GM18505 (cell line): ENCODE data around the gene USP2.
"Not testable (repeated sequence)": the region's sequence is repeated elsewhere in the genome, so short reads cannot be mapped to it uniquely, and the experiment has no call there.

Experiments used
- ATAC-seq: cut with Tn5 transposase; IDR thresholded peaks from one replicate; pipeline ENCODE4 v1.9.1; 2021; ENCODE audit not compliant: unreplicated experiment
- POLR2A ChIP-seq: IDR thresholded peaks from 4 replicates; pipeline ENCODE4 v1.6.1; 2011; ENCODE audit warnings: borderline replicate concordance; ENCODE audit not compliant: insufficient read depth, insufficient read length; ENCODE audit errors: extremely low read depth

Gene USP2

DNA sequence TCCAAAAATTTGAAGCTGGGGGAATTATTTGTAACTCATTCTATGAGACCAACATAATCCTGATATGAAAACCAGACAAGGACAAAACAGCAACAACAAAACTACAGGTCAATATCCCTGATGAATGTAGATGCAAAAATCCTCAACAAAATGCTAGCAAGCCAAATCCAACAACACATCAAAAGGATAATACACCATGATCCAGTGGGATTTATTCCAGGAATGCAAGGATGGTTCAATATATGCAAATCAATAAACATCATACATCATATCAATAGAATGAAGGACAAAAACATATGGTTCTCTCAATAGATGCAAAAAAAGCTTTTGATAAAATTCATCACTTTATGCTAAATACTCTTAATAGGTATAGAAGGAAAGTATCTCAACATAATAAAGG lies 19.4 kb upstream of the USP2 start:
- no peak for TF ChIP-seq POLR2A
- no peak for ATAC-seq

- ATAC-seq, result no peak
- TF ChIP-seq POLR2A, result no peak
These were observed 16.2 kb upstream of the USP2 start for GRCh38 chr11:119397740-119398139.

GRCh38 chr11:119396835-119397234 lies 15.3 kb upstream of the USP2 start:
- no peak for TF ChIP-seq POLR2A
- no peak for ATAC-seq

GRCh38 chr11:119391275-119391674 lies 9.8 kb upstream of the USP2 start:
- no peak for ATAC-seq
- no peak for TF ChIP-seq POLR2A

- ATAC-seq, result no peak
These were observed 8.2 kb upstream of the USP2 start for GRCh38 chr11:119389611-119390254.

GRCh38 chr11:119388103-119388502 lies 6.6 kb upstream of the USP2 start:
- TF ChIP-seq POLR2A, result no peak
- ATAC-seq, result no peak

More at GRCh38 chr11:119389611-119390254, 8.2 kb upstream of the USP2 start:
- TF ChIP-seq POLR2A, result no peak

DNA sequence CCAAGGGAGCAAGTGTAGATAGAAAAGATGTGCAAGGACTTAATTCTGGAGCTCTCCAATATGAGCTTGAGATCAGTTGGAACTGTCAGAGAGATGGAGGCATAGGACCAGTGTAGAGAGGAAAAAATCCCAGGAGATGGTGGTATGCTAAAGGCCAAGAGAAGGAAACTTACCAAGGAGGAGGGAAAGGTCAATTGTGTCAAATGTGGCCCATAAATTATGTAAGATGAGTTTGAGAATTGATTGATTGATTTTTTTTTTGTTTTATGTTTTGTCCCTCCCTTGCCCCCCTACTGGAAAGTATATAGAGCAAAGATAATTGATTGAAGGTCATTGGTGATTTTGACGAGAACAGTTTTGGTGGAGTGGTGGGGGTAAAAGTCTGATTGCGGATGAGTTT lies 2.8 kb upstream of the USP2 start:
- TF ChIP-seq POLR2A, result no peak
- no peak for ATAC-seq

DNA sequence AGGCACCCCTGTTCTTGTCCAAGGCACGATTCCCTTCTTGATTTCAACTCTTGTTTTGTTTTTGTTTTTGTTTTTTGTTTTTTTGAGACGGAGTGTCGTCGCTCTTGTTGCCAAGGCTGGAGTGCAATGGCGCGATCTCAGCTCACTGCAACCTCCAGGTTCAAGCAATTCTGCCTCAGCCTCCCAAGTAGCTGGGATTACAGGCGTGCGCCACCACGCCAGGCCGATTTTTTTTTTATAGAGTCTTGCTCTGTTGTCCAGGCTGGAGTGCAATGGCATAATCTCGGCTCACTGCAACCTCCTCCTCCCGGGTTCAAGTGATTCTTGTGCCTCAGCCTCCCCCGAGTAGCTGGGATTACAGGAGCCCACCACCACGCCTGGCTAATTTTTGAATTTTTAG lies 1.0 kb upstream of the USP2 start:
- ATAC-seq, result not testable (repeated sequence)

- ATAC-seq, result no peak
- TF ChIP-seq POLR2A, result no peak
These were observed 611 bp upstream of the USP2 start for GRCh38 chr11:119382101-119382500.

GRCh38 chr11:119380827-119381180 lies 686 bp downstream of the USP2 start:
- no peak for TF ChIP-seq POLR2A
- no peak for ATAC-seq

- no peak for TF ChIP-seq POLR2A
- no peak for ATAC-seq
These were observed 1.2 kb downstream of the USP2 start for GRCh38 chr11:119380160-119380826.

GRCh38 chr11:119378851-119379465 lies 2.5 kb downstream of the USP2 start:
- ATAC-seq, result no peak

GRCh38 chr11:119377961-119378667 lies 3.4 kb downstream of the USP2 start:
- TF ChIP-seq POLR2A, result no peak
- ATAC-seq, result no peak

More at GRCh38 chr11:119378851-119379465, 2.5 kb downstream of the USP2 start:
- no peak for TF ChIP-seq POLR2A
